NCI-H2029 treated with DMSO at 0.1 percent for 48 hours (cell line): Measurements from ENCODE around the gene PPFIA1.

Source experiments
- DNase-seq: peaks from one replicate; lab custom pipeline; 2025; lab: John Stamatoyannopoulos, UW

PPFIA1 gene

GRCh38 chr11:70433526-70433925 is 163.0 kb downstream of the PPFIA1 start:
- DNase-seq: no peak
